HG03457 (cell line): Measurements from ENCODE around the gene B4GALT3.

Source experiments
- ATAC-seq: cut with Tn5 transposase; IDR thresholded peaks from one replicate; pipeline ENCODE4 v1.9.1; 2021; ENCODE audit warnings: moderate number of reproducible peaks; ENCODE audit not compliant: unreplicated experiment

B4GALT3 gene

DNA sequence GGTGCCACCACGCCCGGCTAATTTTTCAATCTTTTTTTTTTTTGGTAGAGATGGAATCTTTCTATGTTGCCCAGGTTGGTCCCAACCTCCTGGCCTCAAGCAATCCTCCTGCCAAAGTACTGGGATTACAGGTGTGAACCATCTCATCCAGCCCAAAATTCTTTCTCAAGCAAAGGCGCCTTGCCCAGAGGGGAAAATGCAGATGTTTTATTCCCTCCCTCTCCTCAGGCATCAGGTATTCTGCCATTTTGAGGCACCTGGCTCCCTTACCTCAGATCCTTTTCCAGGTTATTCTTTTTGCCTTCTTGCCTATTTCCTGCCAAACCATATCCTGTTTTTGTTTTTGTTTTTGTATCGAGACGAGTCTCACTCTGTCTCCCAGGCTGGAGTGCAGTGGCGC is 11.1 kb upstream of the B4GALT3 start:
- ATAC-seq, result no peak

DNA sequence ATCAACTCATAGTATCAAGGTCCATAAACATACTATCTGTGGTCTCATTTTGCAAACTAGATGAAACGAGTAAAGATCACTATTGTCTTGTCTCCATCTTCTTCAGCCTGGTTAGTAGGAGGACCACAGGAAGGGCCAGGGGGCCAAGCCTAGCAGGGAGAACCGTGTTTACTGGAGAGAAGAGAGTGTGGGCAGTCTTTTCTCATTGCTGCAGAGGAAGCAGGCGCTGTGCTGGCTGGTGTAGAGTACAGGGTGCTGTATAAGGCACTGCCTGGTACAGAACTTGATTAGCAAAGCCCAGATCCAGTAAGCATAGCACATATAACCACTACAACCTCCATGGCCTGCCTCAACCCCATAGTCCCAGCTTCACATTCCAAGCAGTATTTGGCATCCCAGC is 10.0 kb upstream of the B4GALT3 start:
- no peak for ATAC-seq

DNA sequence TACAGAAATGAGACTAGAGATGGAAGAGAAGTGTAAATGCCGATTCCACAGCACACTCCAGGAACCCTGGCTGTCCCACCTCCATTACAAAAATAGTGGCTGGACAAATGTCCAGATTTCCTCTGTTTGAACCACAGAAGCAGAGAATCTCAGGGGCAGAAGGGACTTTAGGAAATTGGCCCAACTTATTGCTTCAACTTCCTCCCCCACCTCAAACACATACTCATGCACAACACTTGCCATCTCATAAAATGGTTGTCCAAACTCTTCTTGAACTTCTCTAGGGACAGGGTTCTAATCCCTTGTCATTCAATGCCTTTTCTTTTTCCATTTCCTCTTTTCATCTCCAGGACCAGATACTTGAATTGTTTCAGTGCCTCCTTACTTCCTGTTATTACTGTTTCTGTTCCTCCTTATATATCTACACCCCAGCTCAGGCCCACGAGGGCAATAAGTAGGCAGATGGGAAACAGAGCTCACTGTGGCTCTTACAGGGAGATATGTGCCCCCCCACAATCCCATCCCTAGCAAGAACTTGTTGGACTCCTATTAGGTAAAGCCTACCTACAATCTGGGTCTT is 8.5 kb upstream of the B4GALT3 start:
- peak; percentile 15 for ATAC-seq

DNA sequence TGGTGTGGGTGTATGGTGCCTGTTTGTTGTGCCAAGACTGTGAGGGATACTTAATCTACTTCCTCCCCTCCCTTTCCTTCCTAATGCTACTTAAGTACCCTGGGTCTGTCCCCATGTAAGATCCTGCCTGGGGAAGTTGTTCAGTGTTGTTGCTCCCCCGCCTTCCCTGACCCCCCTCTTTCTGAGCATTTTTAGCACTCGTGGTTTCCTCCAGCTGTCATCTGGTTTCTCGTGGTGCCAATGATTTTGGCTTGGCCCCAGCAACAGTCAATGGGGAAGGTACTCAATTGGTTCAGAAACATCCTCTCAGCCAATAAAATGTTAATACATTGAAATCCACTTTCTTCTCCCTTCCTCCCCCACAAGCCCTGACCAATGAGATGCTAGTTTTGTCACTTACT is 8.0 kb upstream of the B4GALT3 start:
- peak; percentile 53 for ATAC-seq

DNA sequence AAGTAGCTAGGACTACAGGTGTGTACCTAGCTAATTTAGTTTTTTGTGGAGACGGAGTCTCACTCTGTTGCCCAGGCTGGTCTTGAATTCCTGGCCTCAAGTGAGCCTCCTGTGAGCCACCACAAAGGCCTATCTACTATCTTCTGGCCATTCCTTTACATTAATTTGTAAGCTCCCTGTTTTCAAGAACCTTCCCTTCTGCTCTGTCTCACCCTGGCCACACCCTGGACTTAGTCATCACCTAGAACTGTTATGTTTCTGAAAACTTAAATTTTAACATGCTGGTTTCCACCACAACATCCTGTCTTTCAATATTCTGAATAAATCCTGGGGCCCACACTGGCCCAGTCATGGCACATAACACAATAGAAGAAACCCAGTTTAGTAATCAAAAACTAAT is 4.9 kb upstream of the B4GALT3 start:
- no peak for ATAC-seq

DNA sequence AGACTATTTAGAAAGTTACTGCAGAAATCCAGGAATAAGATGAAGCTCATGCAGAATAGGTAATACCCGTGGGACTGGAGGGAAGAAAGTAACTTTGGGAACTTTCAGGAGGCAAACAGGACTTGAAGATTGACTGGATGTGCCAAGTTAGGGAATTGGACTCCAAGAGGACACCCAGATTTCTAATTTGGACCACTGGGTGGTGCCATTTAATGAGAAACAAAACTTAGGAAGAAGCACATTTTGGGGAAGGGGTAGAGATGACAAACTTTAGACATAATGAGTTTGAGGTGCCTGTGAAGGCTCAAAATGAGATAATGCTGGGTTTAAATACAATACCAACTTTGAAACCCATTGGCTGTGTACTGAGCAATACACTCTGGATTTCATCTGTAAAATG is 3.3 kb upstream of the B4GALT3 start:
- no peak for ATAC-seq

DNA sequence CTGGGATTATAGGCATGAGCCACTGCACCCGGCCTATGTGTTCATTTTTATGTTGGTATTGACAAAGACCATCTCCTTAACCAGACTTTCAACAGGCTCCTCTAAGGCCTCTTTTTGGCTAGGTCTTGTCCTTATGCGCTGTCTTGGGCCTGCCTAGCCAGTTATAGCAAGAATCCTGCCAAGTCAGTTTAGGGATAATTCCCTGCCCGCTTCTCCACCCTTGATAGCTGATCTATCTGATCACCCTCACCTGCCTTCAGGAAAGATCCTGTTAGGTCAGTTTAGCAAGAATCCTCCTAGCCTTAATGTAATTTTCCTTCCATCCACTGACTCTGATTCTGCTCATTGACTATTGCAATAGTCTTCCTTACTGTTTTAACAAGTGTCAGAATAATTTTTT is 2.4 kb upstream of the B4GALT3 start:
- ATAC-seq, result no peak

DNA sequence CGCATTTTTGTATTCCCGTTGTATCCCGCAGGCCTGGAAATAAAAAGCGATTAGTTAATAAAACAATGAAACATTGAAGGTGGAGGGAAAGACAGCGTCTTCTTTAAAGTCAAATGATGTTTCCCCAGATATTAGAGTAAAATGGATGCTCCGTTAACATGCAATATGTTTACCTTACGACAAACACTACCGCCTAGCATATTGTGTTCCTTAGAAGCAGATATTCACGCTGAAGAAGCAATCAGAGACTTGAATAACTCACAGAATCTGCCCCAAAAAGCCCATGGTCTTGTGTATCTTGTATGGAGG is 583 bp upstream of the B4GALT3 start:
- no peak for ATAC-seq

DNA sequence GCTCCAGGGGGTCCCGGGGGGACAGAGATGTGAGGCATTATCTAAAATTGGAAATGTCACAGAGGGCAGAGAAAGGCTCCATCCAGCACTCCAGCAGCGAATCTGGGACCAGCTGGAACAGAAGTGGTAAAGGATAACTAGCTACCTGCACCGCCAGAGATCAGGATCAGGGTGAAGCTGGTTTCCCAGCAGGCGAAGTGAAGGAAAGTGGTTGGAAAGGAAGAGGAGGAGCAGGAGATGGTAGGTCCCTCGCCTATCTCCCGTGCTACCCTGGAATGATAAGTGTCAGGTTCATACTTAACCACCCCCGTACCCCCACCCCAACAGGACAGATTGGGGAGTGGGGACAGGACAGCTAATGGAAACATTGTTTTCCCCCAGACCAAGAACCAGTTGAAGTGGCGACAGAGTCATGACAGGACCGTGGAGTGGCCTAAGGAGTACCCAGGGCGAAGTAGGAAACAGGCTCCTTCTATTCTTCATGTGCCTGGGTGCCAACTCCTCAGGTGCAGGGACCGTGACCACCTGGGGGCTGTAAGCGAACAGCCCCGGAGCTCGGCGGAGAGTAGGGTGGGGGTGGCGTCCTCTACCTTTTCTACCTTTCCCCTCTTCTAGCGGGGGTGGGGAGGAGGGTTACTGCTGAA is 717 bp downstream of the B4GALT3 start:
- ATAC-seq, result peak; percentile 18

DNA sequence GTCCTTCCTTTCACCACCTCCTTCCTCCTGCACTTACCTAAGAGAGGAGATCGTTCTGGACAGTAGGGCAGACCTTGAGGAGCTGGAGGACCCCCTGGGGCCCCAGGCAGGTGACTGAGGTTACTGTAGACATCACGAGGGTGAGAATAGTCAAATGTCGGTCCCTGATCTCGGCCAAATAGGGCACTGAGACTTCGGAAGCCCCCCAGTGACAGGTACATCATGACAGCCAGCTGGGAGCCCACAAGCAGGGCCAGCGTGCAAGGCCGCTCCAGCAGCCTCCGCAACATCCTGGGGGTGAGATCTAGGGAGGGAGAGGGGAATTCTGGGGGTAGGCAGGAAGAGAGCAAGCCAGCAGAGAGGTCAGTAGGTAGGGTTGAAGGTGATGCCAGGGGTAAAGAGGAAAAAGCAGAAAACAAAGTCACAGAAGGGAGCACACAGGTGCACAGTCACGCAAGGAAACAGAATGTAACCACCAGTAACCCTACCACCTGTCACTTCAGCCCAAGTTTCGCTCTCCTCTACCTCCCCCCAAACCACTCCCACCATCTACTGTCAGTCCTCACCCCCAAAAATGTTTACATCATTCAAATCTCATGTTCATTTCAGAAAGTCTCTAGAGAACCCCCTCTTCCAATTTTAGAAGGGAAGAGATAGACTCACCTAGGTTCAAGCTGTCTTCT is 1.4 kb downstream of the B4GALT3 start:
- ATAC-seq, result no peak

DNA sequence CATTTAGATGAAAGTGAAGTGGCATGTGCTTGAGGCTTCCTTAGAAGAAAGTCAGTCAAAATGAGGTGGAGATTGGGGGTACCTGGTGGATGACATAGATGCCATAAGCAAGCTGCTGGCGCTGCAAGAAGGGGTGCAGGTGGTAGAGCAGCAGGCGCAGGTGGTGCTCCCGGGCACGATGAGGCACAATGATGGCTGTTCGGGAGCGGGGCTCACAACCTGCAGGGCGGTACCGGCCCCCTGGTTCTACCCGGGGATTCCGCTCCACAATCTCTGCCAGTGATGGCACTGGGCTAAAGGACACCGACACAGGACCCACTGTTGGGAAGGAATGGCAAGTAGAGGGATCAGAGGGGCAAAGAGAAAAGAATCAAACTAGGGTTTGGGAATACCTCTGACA is 2.4 kb downstream of the B4GALT3 start:
- ATAC-seq, result no peak

DNA sequence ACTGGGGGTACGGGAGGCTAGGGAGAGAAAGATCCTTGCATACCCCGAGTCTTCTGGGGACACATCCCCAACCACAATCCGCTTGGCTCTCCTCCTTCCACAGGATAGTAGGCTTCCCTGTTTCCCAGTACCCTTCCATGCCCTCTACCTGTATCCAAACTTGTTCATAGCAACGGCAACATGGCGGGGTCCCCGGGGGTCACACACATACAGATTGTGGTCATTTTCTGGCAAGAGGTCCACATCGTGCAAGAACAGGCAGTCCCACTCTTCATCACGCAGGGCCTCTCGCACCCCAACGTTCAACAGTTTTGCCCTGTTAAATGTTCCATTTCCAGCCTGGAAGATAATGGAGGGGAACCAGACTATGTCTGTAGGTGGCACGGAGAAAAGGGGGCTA is 3.6 kb downstream of the B4GALT3 start:
- ATAC-seq, result no peak

DNA sequence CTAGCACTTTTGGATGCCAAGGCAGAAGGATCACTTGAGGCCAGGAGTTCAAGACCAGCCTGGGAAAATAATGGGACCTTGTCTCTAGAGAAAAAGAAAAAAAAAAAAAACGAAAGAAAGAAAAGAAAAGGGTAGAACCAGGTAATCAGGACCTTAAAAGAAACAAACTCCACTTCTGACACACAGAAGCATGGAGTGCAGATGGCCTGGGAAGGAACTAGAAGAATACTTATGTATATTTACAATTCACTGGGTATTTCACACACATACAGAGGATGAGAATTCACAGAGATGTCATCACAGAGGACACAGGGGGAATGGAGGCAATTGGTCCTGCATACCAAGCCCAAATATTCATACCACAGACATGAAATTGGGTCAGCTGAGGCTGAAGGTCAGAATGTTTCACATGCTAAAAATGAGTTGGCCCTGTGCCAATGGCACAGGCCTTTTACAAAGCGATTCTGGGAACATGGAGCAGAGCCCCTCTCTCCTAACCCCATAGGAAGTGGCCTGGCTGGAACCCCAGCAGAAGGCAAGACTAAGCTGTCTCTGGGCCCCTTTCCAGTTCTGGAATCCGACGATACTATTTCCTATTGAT is 4.4 kb downstream of the B4GALT3 start:
- ATAC-seq, result no peak

DNA sequence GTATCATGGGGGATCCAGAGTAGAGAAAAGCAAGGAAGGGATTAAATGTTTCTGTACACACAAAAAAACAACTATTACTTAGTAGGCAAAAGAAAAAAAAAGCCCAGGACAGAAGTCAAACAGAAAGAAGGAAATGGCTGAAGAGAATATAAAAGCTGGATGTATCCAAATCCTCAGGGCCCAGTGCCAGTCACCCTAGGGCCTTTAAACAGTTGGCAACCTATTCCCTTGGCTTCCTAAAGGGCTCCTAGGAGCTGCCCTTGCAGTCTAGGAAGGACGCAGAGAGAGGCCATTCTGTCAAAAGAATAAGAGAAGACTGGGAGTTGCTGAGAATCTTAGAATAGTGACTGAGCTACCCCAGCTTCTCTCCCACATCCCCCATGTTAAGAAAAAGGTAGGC is 5.0 kb downstream of the B4GALT3 start:
- ATAC-seq, result no peak

DNA sequence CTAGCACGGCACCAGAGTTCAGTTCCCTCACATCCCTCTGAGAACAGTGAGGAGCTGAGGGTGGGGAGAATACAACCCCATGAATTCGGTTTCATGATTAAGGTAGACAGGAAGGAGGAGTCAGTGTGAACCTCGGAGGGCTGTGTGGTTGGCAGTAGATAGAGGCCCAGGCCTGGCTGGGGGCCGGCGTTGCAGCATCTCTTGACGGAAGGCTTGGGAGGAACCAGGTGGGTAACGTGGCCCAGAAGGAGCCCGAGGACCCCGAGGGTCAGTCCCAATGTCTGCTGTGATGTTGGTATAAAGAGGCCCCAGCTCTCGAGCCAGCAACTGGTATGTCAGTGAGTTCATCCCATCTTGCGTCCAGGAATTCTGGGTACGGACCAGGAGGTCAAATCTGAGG is 5.6 kb downstream of the B4GALT3 start:
- no peak for ATAC-seq

DNA sequence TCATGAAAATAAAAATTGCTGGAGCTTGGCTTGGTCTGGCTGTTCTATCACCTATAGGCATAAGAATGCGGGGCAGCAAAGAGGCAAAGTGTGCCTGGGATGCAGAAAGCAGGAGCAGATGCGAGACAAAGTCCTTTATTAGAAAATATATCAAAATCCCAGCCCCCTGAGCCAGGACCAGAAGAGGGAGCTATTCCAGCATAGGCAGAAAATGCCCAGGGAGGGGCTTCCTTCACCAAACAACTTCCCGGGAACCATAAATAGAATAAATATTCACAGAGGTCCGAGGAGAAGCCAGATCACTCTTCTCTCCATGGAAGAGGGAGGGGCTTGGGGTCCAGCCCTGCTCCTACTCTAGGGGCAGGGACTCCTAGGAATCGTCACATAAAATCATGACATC is 6.1 kb downstream of the B4GALT3 start:
- ATAC-seq, result no peak

DNA sequence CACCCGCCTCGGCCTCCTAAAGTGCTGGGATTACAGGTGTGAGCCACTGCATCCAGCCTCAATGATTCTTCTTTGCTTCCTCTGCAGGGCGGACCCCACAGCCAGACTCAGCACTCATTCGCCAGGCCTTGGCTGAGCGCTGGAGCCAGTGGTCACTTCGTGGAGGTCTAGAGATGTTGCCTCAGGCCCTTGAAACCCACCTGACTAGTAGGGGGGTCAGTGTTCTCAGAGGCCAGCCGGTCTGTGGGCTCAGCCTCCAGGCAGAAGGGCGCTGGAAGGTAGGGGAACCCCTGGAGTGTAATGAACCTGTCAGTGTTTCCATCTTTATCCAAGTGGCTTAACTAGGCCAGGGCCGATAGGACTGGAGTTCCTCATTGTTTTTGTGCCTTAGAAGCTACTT is 8.4 kb downstream of the B4GALT3 start:
- ATAC-seq, result no peak

DNA sequence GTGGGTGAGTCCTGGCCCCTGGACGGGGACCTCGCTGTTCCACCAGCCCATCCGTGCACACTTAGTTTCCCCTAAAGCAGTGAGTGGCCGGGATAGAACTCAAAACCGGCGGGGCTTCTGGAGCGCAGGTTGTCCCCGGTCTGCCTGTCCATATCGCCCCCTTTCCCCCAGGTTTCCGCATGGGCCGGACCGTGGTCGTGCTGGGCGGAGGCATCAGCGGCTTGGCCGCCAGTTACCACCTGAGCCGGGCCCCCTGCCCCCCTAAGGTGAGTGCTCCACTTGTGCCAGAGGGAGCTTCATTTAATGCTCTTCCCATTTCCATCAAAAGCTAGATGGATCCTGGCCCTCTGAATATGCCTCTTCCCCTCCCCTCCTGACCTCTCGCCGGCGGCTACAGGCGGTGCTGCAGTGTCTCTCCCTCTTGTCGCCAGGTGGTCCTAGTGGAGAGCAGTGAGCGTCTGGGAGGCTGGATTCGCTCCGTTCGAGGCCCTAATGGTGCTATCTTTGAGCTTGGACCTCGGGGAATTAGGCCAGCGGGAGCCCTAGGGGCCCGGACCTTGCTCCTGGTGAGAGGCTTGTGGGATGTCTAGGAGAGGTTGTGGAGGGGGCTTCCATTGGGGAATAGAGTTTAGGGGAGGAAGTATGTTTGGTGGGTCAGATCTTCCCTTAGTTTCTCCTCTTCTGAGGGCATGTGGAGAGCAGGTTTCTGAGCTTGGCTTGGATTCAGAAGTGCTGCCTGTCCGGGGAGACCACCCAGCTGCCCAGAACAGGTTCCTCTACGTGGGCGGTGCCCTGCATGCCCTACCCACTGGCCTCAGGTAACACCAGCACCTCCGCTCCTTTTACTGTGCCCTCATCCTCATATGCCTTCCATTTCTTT is 10.4 kb downstream of the B4GALT3 start:
- no peak for ATAC-seq

DNA sequence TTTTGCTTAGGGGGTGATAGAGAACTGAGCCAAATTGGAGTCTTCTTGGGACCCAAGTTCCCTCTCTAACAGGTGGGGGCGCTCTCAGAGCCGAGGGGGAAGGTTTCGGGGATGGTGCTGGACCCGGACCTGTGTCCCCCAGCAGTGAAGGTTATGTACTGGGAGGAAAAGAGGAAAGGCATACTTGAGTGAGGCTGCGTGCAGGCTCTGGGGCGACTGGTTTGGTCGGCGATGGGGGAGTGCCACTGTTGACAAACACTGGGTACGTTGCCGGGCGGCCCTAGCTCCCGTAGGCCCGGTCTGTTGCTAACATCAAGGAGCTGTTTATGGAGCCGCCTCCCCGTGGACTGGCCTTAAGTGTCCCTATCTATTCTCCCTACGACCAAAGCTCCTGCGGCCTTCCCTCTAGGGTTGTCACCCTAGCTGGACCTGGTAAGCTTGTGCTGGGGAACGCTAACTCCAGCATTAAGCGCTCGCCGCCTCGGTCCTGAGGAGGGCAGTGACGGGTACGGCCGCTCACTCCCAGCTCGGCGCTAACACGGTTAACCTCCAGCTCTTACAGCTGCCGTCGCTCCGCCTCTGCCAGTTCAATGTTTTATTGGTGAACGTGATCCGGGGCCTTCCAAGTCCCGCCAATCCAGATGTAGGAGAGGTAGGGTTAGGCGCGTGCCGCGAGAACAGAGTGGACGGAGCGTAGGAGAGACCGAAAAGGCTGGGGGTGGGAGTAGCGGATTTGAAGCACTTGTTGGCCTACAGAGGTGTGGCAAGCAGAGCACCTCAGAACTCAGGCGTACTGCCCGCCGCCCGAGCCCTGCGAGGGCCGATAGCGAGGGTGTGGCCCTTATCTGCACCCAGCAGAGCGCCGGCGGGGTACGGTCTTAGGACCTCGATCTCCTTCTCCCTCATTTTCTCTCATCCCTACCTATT is 11.3 kb downstream of the B4GALT3 start, which contains the start of gene PPOX:
TSS of gene PPOX (plus strand) at position 685 of the 927 bp plus-strand sequence. CDS start 422 bp downstream, outside the sequence.
- peak; percentile 80 for ATAC-seq

DNA sequence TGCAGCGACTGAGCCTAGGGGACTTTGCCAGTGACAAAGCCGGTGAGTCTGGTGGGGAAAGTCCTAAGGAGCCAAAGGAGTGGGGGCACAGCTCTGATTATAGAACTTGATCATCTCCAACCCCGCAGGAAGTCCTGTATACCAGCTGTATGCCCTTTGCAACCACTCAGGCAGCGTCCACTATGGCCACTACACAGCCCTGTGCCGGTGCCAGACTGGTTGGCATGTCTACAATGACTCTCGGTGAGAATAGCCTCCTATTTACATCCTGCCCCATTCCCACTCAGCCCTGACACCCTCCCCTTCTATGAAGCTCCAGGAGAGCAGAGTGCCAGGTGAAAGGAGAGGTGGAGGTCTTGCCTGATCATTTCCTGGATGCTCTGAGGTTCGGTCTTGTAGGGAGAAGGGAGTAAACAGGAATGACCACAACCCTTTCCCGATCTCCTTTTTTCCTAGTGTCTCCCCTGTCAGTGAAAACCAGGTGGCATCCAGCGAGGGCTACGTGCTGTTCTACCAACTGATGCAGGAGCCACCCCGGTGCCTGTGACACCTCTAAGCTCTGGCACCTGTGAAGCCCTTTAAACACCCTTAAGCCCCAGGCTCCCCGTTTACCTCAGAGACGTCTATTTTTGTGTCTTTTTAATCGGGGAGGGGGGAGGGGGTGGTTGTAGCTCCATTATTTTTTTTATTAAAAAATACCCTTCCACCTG is 12.3 kb downstream of the B4GALT3 start:
- ATAC-seq, result no peak
